ENCODE data around the gene AXL. TPM values are rescaled to one million over a fixed set of nuclear protein-coding genes. Genes with fewer than 3 reads are reported as not detected.
"Not testable (repeated sequence)": the region's sequence is repeated elsewhere in the genome, so short reads cannot be mapped to it uniquely, and the experiment has no call there.

Gene AXL
- total and polyA plus RNA-seq, 3 donors from 2014 or later: 56.0 to 150 (median 98.2) TPM

DNA sequence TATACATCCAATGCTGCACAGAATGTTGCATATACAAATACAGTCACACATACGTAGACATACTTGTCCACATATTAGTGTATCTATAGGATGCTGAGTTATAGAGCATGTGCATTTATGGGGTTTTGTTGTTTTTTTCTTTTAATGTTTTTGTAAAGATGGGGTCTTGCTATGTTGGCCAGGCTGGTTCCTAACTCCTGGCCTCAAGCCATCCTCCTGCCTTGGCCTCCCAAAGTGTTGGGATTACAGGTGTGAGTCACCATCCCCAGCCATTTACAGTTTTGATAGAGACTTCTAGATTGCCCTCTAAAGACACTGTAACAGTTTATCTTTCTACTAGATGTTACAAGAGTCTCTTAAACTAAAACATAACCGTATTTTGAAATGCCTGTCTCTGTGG is 59.5 kb downstream of the AXL start:
- intact Hi-C loops (cut with DNase I; ENCODE audit: low total_unique reads): no loop called here
- H3K4me3 ChIP-seq: no peak overlapping the region
- DNase-seq: no peak

DNA sequence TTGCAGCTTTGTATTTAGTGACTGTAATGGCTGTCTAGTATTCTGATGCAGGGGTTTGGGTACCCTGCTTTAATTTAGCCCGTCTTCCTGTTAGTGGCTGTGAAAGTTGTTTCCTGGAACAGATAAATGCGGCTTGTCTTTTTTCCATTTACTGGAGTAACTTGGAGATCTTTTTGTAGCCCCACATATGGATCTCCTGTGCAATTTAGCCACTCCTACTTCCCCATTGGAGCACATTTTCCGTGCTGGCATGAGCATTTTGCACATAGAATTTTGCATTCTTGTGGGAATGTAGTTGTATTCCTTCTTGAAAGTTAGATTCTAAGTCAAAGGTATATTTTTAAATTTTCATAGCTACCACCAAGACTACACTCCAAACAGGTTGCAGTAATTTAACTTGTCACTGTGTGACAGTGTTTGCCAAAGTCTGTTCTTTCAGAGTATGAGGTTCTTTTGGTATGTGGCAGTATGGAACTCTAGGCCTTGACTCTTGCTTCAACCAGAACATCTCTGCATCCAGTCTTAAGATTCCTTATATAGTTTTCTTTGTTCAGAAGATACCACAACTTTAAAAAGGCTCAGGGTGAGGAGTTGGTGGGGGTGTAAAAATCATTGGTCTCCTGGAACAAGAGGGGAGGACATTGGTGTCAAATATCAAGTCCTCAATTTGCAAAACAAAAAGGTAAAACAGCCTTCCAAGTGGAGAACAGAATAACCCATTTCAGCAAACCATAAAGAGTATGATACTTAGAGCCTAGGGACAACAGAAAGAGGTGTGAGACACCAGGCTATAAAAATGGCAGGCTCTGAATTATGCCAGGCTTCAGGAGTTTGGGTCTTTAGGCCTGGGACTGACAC is 69.9 kb downstream of the AXL start:
- DNase-seq: no peak
- Histone ChIP-seq H3K4me3 (no peak overlapping the region), H3K27me3 (no peaks in the 10 kb centered on the region), H3K9me3 (no peaks in the 10 kb centered on the region), H3K27ac (no peak overlapping the region), H3K36me3 (ENCODE audit: low read depth, missing control alignments) (no peaks in the 10 kb centered on the region), H3K4me1 (no peaks in the 10 kb centered on the region)
- TF ChIP-seq POLR2A (IDR thresholded peaks at IDR 0.05): no peak
- TF ChIP-seq, protein P1, sequence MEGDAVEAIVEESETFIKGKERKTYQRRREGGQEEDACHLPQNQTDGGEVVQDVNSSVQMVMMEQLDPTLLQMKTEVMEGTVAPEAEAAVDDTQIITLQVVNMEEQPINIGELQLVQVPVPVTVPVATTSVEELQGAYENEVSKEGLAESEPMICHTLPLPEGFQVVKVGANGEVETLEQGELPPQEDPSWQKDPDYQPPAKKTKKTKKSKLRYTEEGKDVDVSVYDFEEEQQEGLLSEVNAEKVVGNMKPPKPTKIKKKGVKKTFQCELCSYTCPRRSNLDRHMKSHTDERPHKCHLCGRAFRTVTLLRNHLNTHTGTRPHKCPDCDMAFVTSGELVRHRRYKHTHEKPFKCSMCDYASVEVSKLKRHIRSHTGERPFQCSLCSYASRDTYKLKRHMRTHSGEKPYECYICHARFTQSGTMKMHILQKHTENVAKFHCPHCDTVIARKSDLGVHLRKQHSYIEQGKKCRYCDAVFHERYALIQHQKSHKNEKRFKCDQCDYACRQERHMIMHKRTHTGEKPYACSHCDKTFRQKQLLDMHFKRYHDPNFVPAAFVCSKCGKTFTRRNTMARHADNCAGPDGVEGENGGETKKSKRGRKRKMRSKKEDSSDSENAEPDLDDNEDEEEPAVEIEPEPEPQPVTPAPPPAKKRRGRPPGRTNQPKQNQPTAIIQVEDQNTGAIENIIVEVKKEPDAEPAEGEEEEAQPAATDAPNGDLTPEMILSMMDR (IDR thresholded peaks at IDR 0.05): no peak
- intact Hi-C loops (cut with DNase I; ENCODE audit: low total_unique reads): no loop called here
- WGBS, 2 donors: 87 to 88% methylated on average over 3 of the region's 3 CpGs

More for the DNA sequence above, 59.5 kb downstream of the AXL start:
- WGBS, 2 donors: 93 to 95% methylated on average over 2 of the region's 2 CpGs
- Histone ChIP-seq H3K4me1 (no peaks in the 10 kb centered on the region), H3K27me3 (no peaks in the 10 kb centered on the region), H3K36me3 (ENCODE audit: low read depth, missing control alignments) (no peaks in the 10 kb centered on the region), H3K27ac (no peak overlapping the region), H3K9me3 (no peaks in the 10 kb centered on the region)
- TF ChIP-seq, protein P1 (IDR thresholded peaks at IDR 0.05): no peak

DNA sequence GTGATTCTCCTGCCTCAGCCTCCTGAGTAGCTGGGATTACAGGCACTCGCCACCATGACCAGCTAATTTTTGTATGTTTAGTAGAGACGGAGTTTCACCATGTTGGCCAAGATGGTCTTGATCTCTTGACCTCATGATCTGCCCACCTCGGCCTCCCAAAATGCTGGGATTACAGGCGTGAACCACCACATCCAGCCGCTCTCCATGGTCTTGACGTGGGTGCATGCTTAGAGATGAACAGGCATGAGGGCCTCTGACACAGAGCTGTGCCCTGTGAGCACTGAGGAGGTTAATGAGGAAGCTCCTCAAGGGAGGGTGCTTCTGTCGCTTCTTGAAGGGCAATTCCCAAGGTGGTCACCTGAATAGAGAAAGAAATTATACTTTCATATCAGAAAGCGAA is 70.8 kb downstream of the AXL start:
- H3K27me3 ChIP-seq; H3K4me1 ChIP-seq; H3K4me3 ChIP-seq; H3K36me3 ChIP-seq (ENCODE audit: low read depth, missing control alignments); H3K27ac ChIP-seq; DNase-seq; intact Hi-C loops (cut with DNase I; ENCODE audit: low total_unique reads); H3K9me3 ChIP-seq: not testable (repeated sequence)
- 93 to 95% methylated on average over 8 of the region's 8 CpGs for WGBS, 2 donors

DNA sequence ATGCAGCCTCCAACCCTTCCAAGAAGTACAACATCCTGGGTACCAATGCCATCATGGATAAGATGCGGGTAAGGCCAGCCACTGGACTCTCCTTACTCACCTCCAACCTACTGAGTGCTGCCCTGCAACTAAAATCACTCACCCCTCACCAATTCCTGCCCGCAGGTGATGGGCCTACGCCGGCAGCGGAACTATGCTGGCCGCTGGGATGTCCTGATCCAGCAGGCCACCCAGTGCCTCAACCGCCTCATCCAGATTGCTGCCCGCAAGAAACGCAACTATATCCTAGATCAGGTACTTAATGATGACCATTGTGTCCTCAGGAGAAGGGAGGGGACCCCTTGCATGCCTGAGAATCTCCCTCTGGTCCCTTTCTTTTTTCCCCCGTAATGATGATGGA is 75.4 kb downstream of the AXL start:
- TF ChIP-seq, protein P1 (IDR thresholded peaks at IDR 0.05): no peak
- no peak for TF ChIP-seq POLR2A (IDR thresholded peaks at IDR 0.05)
- DNase-seq: no peak
- H3K9me3 ChIP-seq: no peaks in the 10 kb centered on the region
- H3K4me3 ChIP-seq: no peak overlapping the region
- H3K36me3 ChIP-seq (ENCODE audit: low read depth, missing control alignments): peaks cover 3% of the 10 kb centered on the region
- H3K4me1 ChIP-seq: peaks cover 23% of the 10 kb centered on the region
- H3K27me3 ChIP-seq: no peaks in the 10 kb centered on the region
- H3K27ac ChIP-seq: no peak overlapping the region
- intact Hi-C loops (cut with DNase I; ENCODE audit: low total_unique reads): no loop called here
- 94 to 97% methylated on average over 10 of the region's 10 CpGs for WGBS, 2 donors

DNA sequence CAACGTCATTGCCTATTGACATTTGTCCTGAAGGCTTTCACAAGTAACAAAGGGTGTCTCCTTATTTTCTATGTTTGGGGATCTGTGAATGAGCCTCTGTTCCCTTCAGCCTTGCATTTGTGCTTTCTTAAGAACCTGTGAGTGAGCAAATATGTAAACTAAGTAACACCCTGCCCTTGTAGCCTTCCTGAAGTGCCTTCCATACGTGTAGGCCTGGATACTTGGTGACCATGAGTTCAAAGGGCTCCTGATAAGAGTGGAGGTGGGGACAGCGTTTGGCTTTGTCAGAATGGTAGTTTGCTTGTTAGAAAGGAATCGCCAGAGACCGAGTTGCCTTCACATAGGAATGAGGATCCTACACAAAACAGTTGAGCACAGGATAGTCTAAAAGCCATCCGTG is 76.5 kb downstream of the AXL start:
- DNase-seq: no peak
- TF ChIP-seq, protein P1 (IDR thresholded peaks at IDR 0.05): no peak
- no peak for TF ChIP-seq POLR2A (IDR thresholded peaks at IDR 0.05)
- Histone ChIP-seq H3K4me3 (no peak overlapping the region), H3K27ac (no peak overlapping the region), H3K27me3 (no peaks in the 10 kb centered on the region), H3K9me3 (no peaks in the 10 kb centered on the region), H3K36me3 (ENCODE audit: low read depth, missing control alignments) (peaks cover 3% of the 10 kb centered on the region), H3K4me1 (peaks cover 32% of the 10 kb centered on the region)
- intact Hi-C loops (cut with DNase I; ENCODE audit: low total_unique reads): no loop called here
- 69 to 77% methylated on average over 6 of the region's 6 CpGs for WGBS, 2 donors
